HG02763 (cell line): Measurements from ENCODE around the gene IL6.
"Not testable (repeated sequence)": the region's sequence is repeated elsewhere in the genome, so short reads cannot be mapped to it uniquely, and the experiment has no call there.

Source experiments
- ATAC-seq: cut with Tn5 transposase; IDR thresholded peaks from one replicate; pipeline ENCODE4 v1.9.1; 2021; ENCODE audit warnings: mild to moderate bottlenecking, moderate library complexity; ENCODE audit not compliant: unreplicated experiment

Gene IL6

DNA sequence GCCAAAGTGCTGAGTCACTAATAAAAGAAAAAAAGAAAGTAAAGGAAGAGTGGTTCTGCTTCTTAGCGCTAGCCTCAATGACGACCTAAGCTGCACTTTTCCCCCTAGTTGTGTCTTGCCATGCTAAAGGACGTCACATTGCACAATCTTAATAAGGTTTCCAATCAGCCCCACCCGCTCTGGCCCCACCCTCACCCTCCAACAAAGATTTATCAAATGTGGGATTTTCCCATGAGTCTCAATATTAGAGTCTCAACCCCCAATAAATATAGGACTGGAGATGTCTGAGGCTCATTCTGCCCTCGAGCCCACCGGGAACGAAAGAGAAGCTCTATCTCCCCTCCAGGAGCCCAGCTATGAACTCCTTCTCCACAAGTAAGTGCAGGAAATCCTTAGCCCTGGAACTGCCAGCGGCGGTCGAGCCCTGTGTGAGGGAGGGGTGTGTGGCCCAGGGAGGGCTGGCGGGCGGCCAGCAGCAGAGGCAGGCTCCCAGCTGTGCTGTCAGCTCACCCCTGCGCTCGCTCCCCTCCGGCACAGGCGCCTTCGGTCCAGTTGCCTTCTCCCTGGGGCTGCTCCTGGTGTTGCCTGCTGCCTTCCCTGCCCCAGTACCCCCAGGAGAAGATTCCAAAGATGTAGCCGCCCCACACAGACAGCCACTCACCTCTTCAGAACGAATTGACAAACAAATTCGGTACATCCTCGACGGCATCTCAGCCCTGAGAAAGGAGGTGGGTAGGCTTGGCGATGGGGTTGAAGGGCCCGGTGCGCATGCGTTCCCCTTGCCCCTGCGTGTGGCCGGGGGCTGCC, at the start of gene IL6:
Gene IL6, plus strand, starts transcription at position 294 of the 807 bp plus-strand sequence. Its CDS starts 63 bp downstream, at position 357.
- ATAC-seq = no peak

DNA sequence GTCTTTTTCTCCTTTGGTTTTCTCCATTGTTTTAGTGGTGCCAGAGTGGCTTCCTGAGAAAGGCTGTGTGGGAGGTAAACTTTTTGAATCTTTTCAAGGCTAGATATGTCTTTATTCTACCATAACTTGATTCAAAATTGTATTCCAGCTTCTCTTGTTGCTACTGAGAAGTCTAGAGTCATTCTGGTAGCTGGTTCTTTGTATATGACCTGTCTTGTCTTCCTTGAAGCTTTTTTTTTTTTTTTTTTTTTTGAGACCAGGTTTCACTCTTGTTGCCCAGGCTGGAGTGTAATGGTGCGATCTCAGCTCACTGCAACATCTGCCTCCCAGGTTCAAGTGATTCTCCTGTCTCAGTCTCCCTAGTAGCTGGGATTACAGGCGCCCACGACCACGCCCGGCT, 49.7 kb upstream of the IL6 start:
- ATAC-seq = not testable (repeated sequence)

DNA sequence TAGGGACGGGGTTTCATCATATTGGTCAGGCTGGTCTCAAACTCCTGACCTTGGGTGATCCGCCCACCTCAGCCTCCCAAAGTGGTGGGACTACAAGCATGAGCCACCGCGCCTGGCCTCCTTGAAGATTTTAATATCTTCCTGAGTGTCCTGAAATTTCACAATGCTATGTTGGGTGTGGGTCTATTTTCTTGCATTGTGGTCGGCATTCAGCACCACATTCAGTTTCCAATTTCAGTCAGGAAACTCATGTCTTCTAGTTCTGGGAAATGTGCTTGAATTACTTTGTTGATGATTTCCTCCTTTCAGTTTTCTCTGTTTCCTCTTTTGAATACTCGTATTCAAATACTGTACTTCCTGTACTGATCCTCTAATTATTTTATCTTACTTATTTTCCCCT, 49.3 kb upstream of the IL6 start:
- ATAC-seq = no peak

DNA sequence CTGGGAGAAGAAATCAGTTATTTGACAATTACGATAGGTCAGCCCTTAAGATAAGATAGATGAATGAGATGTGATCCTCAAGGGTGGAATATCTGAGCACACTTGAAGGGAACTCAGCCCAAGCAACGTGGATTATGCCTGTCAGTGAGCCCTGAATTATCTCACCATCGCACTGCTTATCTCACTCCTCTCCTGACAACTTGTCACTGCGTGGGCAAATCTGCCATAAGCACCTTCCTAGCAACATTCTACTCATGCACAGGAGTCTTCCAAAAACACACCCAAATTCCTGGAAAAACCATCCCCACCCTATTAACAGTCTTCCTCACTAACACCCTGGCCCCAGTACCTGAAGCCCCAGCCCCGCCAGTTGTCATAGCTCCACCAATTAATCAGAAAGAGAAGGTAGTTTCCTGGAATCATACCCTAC, 46.5 kb upstream of the IL6 start:
- ATAC-seq = no peak

DNA sequence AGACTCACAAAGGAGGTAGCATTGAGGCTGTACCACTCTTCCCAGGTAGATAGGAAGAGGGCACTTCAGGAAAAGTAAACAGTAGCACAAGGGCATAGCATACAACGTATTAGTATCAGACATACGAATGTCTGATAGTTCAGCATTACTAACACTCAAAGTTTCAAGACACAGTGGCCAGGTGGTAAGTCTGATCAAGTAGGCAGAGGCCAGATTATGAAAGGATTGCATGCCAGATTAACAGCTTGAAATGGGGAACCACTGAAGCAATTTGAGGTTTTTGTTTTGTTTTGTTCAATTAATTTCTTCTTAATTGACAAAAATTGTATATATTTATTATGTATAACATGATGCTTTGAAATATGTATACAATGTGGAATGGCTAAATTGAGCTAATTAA, 45.7 kb upstream of the IL6 start:
- ATAC-seq = no peak

DNA sequence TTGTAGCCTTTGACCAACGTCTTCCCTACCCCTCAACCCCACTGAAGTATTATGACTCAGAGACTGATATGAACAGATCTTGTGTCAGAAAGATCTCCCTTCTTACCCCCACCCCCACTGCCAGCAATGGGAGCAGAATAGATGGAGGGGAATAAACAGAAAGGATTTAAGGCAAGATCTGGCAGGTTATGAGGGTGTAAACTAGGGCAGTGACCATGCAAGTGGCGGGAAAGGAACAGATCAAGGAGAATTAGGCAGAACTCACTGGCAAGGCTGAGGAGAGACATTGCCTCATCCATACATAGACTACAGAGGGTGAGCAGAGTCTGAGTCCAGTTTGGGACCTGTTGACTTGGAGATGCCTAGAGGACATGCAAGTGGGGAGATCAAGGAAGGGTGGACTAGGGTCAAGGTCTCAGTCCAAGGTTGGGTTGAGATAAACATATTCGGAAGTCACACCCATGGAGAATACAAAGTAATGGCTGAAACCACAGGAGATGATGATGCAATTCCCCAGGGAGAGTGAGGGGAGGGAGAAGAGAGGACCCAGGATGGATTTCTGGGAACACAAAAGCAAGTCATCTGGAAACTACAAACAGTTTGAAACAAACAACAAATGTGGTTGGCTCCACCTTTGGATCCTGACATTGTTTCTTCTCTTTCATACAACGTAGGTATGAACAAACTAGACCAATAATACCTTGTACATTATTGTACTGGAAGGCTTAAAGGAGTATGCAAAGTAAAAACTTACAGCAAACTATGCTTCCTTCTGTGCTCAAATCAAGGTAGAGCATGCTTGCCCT, 44.9 kb upstream of the IL6 start:
- no peak for ATAC-seq

DNA sequence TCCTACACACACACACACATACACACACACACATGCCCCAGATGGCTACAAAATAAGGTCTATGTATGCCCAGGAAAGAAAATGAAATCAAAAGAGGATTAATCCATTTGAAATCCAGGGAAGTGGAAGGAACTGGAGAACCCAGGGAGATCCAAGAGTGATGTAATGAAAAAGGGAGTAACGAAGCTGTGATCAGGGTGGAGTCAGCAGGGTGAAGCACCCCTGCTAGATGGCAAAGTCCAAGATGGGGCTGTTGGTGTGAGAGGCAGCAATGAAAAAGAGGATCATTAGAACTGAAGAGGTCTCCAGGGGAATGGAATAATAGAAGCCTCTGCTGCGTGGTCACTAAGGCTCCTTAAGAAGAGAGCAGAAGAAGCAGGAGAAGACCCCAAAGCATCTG, 43.6 kb upstream of the IL6 start:
- no peak for ATAC-seq

DNA sequence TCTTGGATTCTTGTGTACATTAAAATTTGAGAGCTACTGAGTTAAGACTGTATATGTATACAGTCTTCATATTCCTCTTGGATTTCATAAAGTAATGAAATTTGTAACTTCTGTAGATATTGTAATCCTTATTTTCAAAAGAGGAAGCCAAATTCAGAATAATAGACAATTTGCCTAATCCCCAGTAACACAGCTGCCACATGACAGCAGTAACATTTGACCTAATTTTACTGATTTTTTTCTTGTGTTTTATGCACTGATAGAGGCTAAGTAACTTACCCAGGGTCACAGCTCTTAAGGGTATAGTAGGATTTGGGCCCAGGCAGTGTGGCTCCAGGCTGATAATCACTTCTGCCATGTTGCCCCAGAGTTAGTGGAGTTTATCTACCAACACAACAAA, 40.4 kb upstream of the IL6 start:
- no peak for ATAC-seq

DNA sequence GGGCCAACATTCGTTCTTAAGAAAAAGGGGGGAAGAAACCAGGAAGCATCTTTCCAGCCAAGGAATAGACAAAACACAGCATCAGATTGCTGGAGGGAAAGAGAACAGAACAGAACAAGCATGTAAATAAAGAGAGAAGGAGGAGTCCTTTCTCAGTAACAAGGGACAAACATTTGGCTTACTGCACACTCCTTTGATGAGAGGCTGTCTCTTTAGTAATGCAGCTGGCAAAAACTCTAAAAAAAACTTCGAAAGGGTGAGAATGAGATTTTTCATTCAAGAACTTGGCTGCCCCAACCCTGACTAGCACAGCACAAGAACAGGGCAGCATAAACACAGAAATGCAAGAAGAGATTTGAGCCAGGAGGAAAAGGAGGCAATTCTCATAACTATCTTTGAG, 38.9 kb upstream of the IL6 start:
- ATAC-seq = no peak

DNA sequence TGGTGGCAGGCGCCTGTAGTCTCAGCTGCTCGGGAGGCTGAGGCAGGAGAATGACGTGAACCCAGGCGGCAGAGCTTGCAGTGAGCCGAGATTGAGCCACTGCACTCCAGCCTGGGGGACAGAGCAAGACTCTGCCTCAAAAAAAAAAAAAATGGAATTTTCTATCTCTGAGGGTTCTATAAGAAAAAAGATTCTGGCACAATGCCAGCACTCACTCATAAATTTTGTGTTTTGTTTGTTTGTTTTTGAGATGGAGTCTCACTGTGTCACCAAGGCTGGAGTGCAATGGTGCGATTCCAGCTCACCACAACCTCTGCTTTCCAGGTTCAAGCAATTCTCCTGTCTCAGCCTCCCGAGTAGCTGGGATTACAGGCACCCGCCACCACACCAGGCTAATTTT, 38.1 kb upstream of the IL6 start:
- not testable (repeated sequence) for ATAC-seq

DNA sequence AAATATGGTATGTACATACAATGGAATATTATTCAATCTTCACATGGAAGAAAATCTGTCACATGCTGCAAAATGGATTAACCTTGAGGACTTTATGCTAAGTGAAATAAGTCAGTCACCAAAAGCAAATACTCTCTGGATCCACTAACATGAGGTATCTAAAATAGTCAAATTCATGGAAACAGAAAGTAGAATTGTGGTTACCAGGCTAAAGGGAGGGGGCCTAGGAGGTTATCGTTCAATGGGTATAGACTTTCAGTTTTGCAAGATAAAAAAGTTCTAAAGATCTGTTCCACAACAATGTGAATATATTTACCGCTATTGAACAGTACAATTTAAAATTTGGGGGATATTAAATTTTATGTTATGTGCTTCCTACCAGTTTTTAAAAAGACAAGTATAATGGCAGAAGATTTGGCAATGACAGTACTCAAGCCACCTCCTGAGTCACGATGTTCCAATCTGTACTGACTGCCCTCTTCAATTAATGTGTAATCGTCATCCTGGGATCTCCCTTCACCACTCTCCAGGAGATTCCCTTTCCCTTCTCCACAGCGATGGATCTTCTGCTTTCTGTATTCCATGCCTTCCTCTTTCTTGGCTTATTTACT, 32.3 kb upstream of the IL6 start:
- ATAC-seq = no peak

DNA sequence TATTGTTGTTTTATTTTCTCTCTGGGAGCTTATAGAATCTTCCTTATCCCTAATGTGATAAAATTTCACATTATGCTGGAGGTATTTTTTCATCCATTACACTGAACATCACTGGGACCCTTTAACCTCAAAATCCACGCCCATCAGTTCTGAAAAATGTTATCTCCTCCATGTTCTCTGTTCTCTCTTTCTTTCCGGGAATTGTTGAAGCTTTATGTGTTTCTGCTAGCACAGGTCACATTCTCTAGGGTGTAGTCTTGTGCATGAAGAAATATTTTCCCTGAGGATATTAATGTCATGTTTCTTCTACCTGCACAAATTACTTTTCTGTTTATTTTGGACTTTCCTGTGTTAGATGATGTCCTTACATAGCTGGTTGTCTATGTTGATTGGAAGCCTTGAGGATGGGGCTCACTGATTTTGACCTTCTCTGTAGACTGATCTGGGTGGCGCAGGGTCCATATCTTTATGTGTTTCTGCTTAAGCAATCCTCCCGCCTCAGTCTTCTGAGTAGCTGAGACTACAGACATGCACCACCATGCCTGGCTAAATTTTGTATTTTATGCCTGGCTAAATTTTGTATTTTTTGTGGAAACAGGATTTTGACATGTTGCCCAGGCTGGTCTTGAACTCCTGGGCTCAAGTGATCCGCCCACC, 31.4 kb upstream of the IL6 start:
- no peak for ATAC-seq

DNA sequence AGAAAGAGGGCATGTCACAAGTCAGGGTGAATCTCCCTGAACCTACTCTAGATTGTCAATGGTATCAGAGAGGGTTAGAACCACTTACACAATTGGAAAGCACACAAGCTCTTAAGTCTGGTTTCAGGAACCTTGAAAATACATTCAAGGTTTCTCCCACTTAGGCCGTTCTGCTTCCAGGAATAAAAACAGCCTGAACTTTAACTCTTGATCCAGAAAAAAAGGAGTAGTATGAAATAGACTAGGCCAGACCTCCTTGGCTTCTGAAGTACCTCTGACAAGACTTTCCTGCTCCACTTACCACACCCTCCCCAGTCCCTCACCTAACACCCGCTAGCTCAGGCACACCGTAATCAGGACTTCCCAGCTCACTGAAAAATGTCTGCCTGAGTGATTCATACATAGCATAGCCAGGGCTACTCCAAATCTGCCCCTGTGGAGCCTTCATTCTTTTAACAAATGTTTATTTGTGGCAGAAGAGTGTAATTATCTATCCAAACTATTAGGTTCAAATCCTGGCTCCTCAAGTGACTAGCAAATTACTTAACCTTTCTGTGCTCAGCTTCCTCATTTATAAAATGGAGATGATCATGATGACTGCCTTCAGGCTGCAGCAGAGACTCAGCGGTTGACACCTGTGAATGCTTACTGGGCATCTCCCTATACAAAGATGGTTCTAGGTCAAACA, 30.3 kb upstream of the IL6 start:
- ATAC-seq = no peak

DNA sequence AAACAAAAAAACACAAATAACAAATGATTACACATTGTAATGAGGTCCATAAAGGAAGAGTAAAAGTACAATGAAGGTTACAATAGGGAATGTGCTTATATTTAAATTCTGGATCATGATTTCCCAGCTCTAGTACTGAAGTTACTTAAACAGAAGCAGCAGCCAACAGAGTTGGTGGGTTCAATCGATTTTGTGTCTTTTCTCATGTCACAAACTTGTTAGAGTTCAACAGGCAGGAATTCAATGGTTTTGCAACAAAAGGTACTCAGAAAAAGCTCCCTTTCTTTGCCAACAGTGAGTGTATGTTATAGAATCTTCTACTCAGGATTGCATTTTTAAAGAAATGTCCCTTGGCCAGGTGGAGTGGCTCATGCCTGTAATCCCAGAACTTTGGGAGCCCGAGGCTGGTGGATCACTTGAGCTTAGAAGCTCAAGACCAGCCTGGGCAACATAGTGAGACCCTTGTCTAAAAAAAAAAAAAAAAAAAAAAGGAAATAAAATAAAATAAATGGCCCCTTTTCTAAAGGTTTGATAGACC, 29.6 kb upstream of the IL6 start:
- ATAC-seq = no peak

DNA sequence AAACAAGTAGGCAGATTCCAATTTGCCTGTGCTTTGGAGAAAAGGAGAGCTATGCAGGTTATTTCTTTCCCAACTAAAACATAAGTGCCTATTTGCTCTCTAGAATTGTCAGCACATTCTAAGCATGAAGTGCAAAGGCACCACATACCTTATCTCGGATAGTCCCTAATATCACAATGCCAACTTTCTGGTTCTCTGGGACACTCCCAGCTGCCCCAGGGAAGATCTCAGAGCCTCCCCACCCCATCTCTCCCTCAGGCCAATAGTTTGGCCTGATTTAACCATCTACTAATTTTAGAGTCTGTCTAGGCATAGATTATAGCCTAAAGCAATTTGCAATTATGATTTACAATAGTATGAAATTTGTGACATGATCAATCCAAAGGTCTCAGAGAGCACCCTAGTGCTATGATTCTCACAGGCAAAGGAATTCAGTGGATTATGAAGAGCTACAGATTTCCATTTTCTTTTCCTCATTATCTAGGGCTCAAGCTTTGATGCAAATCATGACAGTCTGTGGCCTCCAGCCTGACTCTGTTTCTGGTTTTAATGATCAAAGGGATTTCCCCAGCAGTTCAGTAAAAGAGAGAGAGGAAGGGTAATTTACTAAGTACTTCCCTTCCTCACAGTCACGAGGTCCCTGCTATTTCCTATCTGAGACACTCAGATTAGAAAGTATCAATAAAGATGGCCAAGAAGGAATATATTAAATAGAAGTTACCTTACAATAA, 29.0 kb upstream of the IL6 start:
- ATAC-seq = peak; percentile 72

DNA sequence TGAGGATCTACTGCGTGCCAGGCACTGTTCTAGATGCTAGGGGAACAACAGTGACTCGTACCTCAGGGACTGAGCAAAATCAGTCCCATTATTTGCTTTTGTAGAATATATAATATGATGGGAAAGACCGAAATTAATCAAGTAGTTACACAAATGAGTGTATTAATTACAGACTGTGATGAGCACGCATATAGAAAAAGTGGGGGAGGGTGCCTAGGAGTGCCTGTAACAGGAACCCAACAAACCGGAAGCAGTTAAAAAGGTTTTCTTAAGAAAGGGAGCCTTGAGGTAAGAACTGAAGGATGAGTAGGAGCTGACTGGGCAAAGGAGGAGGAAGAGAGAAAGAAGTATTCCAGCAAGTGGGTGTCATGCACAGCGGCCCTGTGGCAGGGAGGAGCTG, 28.2 kb upstream of the IL6 start:
- no peak for ATAC-seq

DNA sequence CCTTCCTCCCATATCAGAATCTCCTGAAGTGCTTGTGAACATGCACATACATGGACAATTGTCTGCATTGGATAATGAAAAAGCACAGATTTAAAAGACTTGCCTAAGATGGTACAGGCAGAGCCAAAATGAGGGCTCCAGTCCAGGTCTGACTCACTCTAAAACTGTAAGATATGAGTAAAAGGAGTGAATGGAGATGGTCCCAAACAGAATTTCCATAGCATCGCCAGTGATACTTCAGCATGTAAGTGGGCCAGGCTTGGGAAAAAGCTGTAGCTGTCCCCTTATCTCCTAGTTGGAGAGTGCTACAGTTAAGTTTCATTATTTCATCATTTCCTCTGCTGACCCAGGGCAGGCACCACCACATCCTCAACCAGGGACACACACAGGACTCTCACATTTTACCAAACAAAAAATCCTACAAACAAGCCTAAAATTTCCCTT, 26.4 kb upstream of the IL6 start:
- ATAC-seq = no peak

DNA sequence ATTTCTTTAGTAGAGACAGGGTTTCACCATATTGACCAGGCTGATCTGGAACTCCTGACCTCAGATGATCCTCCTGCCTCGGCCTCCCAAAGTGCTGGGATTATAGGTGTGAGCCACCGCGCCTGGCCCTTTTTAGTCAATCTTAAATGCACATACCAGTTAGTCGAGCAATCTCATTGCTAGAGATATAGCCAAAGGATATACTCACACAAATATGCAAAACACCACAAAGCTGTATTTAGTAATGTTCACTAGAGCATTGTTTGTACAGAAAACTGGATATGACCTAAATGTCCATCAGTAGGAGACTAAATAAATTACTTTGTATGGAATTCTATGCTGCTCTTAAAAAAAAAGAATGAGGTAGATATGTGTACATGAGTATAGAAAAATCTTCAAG, 24.5 kb upstream of the IL6 start:
- no peak for ATAC-seq

DNA sequence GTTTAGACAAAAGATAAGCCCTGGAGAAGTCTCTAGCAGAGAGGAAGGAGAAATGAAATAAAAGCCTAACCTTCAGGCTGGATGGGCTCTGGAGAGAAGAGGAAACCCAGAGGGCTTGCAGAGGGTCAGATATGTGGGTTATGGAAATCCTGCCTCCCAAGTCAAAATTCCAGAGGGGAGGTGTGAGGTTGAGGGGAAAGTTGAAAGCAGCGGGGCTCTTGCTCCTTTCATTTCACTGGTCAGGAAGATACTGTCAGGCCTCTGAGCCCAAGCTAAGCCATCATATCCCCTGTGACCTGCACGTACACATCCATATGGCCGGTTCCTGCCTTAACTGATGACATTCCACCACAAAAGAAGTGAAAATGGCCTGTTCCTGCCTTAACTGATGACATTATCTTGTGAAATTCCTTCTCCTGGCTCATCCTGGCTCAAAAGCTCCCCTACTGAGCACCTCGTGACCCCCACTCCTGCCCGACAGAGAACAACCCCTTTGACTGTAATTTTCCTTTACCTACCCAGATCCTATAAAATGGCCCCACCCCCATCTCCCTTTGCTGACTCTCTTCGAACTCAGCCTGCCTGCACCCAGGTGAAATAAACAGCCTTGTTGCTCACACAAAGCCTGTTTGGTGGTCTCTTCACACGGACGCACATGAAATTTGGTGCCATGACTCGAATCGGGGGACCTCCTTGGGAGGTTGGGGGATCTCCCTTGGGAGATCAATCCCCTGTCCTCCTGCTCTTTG, 23.7 kb upstream of the IL6 start:
- not testable (repeated sequence) for ATAC-seq
